ENCODE data around the gene CTNND2. TPM values are rescaled to one million over a fixed set of nuclear protein-coding genes. Genes with fewer than 3 reads are reported as not detected.
"Not testable (repeated sequence)": the region's sequence is repeated elsewhere in the genome, so short reads cannot be mapped to it uniquely, and the experiment has no call there.

CTNND2 gene
- total RNA-seq, 1 donor, result 1.9 TPM

DNA sequence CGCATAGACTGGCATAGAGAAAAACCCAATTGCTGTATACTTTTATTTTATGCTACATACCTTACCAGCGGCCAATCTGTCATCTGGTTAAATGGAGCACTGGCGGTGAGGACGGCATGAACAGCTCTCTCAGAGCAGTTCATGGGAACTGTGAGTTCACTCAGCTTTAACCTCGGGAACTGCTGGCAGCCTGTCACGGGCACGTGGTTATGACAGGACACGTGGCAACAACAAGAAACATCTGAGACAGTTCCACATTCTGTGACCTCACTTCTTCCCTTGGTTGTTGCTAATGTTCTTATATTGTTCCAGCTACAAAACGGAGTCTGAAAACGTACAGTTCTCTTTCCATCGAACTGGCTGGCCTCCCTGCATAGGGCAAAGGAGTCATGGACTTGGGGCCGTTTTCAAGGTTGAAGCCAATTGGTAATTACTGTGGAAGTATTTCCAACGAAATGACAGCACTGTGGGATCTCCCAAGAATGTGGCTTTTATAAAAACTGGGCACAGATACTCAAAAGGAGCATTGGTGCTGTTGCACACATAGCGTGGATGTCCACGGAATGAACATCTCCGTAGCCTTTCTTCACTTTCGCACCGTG is 896.9 kb downstream of the CTNND2 start:
- H3K4me3 ChIP-seq (ENCODE audit: low read depth, low read length), result no peak overlapping the region
- DNase-seq (ENCODE audit: low read depth), result no peak
- TF ChIP-seq, protein P1, sequence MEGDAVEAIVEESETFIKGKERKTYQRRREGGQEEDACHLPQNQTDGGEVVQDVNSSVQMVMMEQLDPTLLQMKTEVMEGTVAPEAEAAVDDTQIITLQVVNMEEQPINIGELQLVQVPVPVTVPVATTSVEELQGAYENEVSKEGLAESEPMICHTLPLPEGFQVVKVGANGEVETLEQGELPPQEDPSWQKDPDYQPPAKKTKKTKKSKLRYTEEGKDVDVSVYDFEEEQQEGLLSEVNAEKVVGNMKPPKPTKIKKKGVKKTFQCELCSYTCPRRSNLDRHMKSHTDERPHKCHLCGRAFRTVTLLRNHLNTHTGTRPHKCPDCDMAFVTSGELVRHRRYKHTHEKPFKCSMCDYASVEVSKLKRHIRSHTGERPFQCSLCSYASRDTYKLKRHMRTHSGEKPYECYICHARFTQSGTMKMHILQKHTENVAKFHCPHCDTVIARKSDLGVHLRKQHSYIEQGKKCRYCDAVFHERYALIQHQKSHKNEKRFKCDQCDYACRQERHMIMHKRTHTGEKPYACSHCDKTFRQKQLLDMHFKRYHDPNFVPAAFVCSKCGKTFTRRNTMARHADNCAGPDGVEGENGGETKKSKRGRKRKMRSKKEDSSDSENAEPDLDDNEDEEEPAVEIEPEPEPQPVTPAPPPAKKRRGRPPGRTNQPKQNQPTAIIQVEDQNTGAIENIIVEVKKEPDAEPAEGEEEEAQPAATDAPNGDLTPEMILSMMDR (IDR thresholded peaks at IDR 0.05; ENCODE audit: insufficient read depth, low read length), result no peak

DNA sequence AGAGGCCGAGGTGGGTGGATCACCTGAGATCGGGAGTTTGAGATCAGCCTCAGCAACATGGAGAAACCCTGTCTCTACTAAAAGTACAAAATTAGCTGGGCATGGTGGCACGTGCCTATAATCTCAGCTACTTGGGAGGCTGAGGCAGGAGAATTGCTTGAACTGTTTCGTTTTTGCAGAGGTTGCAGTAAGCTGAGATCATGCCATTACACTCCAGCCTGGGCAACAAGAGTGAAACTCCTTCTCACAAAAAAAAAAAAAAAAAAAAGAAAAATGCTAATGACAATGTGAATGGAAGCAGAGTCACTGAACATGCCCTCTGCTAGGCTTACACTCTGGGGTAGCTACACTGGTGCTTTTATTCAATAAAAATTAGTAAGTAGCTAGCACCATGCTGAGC is 899.7 kb downstream of the CTNND2 start:
- not testable (repeated sequence) for H3K4me3 ChIP-seq (ENCODE audit: low read depth, low read length); DNase-seq (ENCODE audit: low read depth)

DNA sequence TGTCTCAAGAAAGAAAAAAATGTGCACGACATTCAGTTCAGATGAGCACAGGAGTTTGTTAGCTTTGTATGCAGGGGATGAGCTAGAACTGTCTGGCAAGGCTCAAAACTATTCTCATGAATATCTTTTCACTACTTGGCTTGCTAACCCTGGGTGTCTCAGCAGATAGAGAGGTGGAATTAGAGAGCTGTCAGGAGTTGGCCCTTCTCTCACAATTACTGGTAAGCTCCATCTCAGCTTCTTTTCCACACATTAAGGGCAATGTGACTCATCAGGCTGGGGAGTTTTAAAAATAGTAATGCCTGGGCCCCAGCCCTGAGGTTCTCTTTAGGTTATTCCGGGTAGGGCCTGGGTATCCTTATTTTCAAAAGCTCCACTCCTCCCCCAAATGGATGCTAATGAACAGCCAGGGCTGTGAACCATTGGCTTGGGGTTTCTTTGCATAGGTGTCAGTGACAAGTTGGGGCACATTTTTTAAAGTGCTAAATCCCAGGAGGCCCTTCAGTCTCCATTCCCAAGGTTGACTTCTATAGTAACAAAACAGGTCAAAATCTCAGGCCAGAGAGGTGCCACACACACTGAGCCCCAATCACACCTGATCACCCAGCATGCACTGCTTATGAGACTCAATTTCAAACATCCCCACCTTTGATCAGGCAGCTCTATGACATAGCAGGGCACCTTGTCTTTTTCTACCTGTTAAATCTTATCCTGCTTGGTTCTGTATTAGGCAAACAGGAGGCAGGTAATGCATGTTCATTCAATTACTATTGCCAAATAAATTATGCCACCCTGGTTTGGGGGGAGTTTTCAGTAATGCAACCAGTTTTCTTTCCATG is 903.5 kb downstream of the CTNND2 start:
- DNase-seq (ENCODE audit: low read depth), result no peak
- TF ChIP-seq, protein P1 (IDR thresholded peaks at IDR 0.05; ENCODE audit: insufficient read depth, low read length), result no peak
- H3K4me3 ChIP-seq (ENCODE audit: low read depth, low read length), result no peak overlapping the region

DNA sequence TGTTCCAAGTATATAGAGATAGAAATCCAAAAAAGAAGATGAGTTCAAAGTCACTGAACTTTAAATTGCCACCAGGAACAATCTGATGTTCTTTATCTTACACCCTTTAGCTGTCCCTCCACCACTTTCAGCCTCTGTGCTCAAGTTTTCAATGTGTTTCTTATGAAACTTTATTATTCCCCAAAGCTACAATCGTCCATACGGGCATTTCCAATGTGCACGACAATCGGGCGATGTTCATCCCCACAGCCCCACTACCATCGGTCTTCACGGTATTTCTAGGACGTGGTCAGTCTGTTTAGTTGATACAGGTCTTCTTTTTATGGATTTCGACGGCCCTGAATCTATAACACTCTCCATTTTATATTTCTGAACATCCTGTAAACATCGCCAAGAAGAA is 904.5 kb downstream of the CTNND2 start:
- TF ChIP-seq, protein P1 (IDR thresholded peaks at IDR 0.05; ENCODE audit: insufficient read depth, low read length), result no peak
- DNase-seq (ENCODE audit: low read depth), result no peak
- H3K4me3 ChIP-seq (ENCODE audit: low read depth, low read length), result no peak overlapping the region

DNA sequence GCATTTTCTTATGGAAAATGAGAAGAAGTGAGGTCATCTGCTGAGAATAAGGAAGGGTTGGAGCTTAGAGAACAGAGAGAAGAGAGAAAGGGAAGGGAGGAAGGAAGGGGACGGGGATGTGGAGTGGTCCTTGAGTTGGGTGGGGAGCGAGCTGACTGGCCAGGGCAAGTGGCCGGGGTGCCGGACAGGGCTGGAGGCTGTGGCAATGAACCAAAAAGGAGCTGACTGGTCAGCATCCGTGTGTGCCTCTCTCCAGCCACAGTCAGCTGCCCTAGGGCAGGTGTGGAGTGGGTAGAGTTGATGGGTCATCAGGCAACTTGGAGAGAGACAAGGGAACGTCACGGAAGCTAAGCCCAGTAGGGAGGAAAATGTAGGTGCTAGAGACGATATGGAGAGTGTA is 908.4 kb downstream of the CTNND2 start:
- H3K4me3 ChIP-seq (ENCODE audit: low read depth, low read length), result no peak overlapping the region
- DNase-seq (ENCODE audit: low read depth), result no peak
- TF ChIP-seq, protein P1 (IDR thresholded peaks at IDR 0.05; ENCODE audit: insufficient read depth, low read length), result no peak

DNA sequence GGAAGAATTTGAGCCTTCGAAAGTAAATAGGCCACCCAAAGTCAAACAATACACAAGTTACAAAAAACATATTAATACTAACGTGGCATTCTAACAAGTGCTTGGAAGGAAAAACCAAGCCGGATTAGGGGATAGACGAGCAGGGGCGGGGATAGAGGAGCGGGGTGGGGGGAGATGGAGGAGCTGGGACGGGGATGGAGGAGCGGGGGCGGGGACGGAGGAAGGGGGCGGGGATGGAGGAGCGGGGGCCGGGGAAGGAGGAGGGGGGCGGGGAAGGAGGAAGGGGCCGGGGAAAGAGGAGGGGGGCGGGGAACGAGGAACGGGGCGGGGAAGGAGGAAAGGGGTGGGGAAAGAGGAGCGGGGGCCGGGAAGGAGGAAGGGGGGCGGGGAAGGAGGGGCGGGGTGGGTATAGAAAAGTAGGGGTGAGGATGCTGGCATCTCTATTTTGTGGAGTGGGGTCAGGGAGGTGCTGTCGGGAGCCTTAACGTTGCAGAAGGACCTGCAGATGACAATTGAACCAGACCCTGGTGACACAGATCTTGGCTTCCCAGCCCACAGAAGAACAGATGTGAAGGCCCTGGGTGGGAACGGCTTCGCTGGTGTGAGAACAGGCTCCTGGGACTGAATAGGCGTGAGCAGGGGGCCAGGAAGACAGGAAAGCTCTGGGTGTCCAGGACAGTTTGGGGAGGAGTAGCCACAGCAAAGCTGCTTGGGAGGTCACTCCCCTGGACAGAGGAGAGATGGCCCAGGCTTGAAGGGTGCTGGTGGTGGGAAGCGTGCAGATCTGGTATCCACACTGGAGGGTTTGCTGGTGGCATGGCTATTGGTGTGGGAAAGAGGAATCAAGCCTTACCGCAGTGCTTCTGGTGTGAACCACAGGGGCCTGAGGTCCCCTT is 909.9 kb downstream of the CTNND2 start:
- DNase-seq (ENCODE audit: low read depth), result no peak
- H3K4me3 ChIP-seq (ENCODE audit: low read depth, low read length), result no peak overlapping the region
- TF ChIP-seq, protein P1 (IDR thresholded peaks at IDR 0.05; ENCODE audit: insufficient read depth, low read length), result no peak

DNA sequence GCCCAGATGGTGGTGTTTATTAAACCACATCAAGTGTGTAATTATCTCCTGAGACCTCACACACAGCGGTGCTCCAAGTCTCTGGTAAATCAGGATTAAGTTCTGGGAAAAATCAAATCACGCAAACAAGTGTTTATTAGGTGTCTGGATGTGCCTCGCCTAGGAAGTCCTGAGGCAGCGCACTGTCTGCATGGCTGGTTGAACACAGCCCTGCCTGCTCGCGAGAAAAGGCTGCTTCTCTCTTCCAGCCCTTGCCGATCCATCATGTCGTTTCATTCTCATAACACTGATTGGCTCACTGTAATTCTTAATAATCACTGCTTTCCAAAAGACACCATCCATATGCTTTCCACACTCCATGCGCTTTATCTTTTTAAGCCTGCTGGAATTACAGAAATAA is 913.6 kb downstream of the CTNND2 start:
- TF ChIP-seq, protein P1 (IDR thresholded peaks at IDR 0.05; ENCODE audit: insufficient read depth, low read length), result no peak
- H3K4me3 ChIP-seq (ENCODE audit: low read depth, low read length), result no peak overlapping the region
- no peak for DNase-seq (ENCODE audit: low read depth)
